Measurements from ENCODE around the gene PRDM16.

- no peak for TF ChIP-seq CTCF (IDR thresholded peaks at IDR 0.05; ENCODE audit: insufficient read depth, low read depth, low read length)
- TF ChIP-seq EZH2 (IDR thresholded peaks at IDR 0.05; ENCODE audit: insufficient read depth, low read length) = no peak
Measured at GRCh38 chr1:3128431-3129132, 59.6 kb downstream of the PRDM16 start.

Measured in astrocyte (in vitro differentiated cells and primary cell).